CD4-positive, alpha-beta T cell treated with Interleukin-21 for 1 hour (primary cell): Measurements from ENCODE around the gene MBNL1.

Experiments
- DNase-seq: peaks from one replicate; pipeline ENCODE4 v3.0.0-alpha.2; 2020

The MBNL1 gene

DNA sequence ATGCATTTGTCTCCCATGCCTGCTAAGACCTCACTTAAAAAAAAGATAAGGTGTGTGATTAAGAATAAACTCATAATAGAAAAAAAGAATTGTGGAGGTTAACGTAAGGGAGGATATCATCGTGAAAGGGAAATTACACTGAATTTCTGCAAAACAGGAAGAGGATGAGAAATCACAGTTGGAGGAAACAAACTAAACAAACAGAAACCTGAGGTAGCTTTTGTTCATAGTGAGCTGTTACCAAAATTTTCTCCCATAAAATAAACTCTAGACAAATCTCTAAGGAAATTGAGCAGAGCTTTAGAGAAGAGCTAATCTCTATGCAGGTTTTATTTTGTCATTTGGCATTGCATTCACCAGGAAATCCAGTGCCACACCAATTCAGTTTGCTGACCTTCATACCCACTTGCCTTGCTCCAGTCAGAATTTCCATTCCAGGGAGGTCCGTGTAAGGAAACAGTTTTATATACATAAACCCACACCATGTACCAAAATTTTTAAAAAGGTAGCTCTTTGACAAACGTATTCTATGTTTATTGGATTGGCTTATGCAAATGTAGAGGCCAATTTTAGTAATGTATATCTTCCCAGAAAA, 231.2 kb downstream of the MBNL1 start:
- no peak for DNase-seq

DNA sequence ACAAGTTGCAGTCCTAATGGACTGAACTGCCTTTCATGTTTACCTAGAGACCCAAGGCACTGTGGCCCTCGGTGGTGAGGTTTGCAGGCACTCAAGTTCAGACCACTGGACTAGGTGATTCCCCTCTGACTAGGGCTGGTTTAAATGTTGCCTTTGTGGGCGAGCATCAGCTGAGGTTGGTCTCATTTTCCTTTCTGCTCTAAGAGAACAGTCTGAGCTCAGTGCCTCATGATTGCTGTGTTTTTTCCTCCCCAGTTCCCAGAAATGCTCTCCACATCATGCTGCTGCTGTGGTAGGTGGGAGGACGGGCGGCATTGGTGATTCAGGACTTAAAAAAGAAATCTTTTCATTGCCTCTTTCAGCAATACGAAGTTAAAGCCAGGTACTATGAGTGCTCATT, 237.2 kb downstream of the MBNL1 start:
- DNase-seq = no peak

DNA sequence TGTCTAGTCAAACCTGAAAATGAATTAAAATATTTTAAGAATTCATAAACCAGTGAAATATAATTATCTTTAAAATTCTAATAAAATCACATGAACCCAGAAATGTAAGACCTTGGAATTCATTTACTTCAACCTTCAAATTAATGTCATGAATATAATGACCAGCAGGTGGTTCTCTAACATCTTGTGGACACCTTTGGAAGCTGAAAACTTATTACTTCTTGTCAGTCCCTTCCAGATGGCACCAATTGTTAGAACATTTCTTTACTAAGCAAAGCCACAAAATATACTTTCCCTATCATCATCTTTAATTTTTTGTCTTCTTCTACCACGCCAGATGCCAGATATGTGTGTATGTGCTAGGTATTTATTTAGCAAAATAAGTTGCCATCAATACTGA, 240.0 kb downstream of the MBNL1 start:
- no peak for DNase-seq

DNA sequence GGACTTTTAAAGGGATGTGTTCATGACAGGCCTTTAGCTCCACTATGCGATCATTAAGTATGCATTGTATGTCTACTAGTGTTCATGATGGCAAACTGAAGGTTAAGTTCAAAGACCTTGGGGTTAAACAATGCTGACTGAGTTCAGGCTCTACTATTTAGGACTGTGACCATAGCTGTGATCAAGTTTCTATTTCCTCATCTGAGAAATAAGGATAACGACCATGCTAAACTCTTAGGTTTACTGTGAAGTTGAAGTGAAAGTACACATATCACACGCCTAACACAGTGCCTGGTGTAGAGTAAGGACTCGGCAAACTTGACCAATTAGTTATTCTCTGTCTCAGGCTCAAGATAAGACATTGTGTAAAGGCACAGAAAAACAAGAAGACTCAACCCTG, 243.2 kb downstream of the MBNL1 start:
- no peak for DNase-seq

DNA sequence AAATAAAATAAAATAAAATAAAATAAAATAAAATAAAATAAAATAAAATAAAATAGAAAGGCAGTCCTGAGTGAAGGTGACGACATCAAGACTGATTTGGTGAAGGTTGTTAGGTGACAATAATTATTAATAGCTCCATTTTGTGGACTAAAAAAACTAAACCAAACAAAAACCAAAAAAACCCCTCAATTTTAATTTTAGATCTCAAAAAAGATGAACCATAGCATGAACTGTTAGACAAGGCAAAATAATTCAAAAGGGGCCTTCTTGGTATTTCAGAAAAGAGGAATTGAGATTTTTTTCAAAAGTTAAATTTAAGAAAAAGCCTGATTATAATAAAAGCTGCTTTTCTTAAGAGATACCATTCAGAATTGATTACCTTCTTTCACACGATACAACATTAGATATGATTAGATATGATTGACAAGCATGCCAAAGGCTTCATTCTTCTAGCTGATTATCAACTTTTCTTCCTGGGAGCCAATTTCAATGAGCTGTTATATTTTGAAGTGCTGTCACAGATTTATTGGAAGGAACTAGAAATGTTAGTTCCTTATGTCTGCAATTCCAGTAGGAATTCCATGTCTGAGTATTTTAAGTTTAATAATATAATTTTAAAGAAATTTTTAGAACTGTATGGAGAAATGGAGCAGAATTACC, 244.7 kb downstream of the MBNL1 start:
- DNase-seq = no peak
